ENCODE data around the gene NCOA3.
"Not testable (repeated sequence)": the region's sequence is repeated elsewhere in the genome, so short reads cannot be mapped to it uniquely, and the experiment has no call there.

NCOA3 gene

DNA sequence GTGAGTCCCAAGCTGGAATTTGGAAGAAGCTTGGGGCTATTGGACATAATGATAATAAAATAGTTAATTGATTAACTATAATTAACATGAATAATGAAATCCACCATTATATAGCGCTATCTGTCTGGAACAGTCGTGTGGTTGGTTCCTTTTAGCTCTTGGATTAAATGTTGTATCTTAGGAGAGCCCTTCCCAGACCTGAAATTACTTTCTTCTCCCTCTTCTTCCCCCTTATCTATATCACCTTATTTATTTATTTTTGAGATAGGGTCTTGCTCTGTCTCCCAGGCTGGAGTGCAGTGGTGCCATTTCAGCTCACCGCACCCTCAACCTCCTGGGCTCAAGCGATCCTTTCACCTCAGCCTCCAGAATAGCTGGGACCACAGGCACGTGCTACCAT, 64.6 kb downstream of the NCOA3 start:
- DNase-seq (ENCODE audit: low read depth), result no peak

DNA sequence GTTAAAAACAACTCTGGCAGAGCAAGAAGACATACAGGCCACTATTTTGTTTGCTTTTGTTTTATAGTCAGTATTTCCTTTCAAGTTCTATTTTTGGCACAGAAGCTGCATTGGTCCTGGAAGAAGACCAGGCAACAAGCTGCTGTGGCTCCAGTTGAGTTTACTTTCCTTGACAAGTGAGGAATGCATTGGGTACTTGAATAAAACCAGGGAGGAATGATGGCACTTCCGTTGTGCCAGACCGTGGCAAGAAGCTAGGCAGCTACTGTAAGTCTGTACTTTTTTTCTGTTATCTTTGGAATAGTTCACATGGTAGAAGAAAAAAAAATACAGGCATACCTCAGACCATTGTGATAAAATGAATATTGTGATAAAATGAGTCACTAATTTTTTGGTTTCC, 66.3 kb downstream of the NCOA3 start:
- DNase-seq (ENCODE audit: low read depth), result no peak

DNA sequence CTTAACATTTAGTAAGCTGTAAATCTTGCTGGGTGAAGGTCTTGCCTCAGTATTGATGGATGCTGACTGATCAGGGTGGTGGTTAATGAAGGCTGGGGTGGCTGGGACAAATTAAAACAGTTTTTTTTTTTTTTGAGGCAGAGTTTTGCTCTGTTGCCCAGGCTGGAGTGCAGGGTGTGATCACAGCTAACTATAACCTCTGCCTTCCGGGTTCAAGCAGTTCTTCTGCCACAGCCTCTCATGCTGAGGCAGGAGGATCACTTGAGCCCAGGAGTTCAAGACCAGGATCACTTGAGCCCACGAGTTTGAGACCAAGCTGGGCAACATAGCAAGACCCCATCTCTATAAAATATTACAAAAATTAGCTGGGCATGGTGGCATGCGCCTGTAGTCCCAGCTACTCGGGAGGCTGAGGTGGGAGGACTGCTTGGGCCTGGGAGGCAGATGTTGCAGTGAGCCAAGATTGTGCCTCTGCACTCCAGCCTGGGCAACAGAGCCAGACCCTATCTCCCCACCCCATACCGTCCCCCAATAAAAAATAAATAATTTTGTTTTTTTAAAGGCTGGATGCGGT, 67.2 kb downstream of the NCOA3 start:
- DNase-seq (ENCODE audit: low read depth), result no peak

DNA sequence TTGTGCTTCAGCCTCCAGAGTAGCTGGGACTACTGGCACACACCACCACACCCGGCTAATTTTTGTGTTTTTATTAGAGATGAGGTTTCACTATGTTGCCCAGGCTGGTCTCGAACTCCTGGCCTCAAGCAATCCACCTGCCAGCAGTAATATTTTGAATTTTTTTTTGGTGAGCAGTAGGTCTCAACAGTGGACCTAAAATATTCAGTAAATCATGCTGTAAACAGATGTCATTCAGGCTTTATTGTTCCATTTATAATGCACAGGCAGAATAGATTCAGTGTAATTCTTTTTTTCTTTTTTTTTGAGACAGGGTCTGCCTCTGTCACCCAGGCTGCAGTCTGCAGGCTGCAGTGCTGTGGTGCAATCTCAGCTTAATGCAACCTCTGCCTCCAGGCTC, 69.7 kb downstream of the NCOA3 start:
- DNase-seq (ENCODE audit: low read depth), result no peak

DNA sequence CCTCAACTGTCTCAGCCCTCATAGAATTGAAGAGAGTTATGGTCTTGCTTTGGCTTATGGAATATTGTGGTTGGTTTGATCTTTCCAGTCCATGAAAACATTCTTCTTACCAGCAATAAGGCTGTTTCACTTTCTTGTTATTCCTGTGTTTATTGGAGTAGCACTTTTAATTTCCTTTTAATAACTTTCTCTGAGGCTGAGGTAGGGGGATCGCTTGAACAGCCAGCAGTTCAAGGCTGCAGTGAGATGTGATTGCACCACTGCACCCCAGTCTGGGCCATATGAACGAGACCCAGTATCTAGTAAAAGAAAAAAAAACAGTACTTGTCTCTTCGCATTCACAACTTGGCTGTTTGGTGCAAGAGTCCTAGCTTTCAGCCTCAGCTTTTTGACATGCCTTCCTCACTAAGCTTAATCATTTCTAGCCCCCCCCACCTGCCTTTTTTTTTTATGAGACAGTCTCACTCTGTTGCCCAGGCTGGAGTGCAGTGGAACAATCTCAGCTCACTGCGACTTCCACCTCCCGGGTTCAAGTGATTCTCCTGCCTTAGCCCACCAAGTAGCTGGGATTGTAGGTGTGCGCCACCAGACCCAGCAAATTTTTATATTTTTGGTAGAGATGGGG, 70.5 kb downstream of the NCOA3 start:
- DNase-seq (ENCODE audit: low read depth), result no peak

DNA sequence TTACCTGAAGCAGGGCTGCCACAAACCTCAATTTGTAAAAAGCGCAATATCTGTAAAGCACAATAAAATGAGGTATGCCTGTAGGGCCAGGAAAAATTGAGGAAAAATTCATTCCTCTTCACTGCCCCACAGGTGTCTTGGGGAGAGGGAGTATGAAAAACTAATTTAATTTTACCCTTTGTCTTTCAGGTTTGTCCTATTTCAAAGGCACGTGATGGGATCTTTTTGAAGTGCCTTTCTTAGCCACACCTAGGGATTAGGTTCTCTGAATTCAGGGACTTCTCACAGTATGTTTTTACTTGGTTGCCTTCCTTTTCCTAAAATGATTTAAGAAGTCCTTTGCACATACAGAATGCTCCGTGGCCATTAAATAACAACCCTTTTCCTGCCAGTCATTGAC, 71.9 kb downstream of the NCOA3 start:
- DNase-seq (ENCODE audit: low read depth), result no peak

DNA sequence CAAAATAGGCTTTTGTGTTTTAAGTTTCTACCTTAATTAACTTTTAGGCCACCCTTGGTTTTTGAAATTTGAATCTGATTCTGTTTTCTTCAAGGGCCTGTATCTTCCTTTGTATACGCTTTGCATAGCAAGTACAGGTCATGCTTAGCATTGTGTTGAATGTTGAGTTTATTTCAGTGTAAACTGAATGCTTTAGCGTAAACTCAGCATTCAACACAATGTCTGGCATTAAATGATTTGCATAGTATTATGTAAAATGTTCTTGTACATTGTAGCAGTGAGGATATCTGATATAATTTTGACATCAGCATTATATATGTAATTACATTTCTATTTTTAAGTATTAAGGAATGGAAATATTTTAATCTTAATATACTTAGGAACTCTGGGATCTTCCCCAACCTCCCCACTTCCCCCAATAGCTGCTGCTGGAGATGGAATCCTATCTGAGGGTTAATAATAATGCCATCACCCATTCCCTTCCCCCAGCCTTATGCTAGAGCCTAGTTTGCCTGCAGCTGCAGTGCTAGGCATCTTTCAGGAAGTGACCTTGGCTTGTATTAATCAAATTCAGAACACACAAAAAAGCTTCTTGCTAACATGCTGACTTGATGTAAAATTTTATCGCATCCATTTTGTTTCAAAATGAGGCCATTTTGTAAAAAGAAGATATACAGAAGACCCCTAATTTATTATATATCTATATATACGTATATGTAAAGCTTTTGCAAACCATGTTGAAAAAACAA, 73.1 kb downstream of the NCOA3 start:
- DNase-seq (ENCODE audit: low read depth), result no peak

DNA sequence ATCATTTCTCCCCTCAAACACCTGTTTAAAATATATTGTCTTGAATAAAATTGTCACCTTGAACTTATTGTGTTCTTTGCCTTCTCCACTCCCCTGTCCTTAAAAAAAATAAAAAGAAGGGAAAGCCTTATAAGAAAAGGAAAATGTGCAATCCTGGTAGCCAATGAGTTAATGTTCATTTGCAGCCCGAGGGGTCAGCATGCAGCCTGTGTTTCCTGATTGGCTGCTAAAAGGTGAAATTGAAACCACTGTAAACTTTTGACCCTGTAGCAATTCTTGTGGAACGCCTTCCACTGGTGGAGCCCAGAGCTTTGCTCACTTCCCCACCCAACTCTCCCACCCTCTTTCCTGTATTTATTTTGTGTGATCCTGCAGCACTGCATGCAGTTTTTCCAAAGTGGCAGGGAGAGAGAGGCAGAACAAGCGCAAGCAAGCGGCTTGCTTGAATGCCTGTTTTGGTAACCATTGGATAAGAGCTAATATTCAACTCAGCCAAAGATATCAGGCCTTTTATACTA, 74.9 kb downstream of the NCOA3 start:
- DNase-seq (ENCODE audit: low read depth), result peak; percentile 59

DNA sequence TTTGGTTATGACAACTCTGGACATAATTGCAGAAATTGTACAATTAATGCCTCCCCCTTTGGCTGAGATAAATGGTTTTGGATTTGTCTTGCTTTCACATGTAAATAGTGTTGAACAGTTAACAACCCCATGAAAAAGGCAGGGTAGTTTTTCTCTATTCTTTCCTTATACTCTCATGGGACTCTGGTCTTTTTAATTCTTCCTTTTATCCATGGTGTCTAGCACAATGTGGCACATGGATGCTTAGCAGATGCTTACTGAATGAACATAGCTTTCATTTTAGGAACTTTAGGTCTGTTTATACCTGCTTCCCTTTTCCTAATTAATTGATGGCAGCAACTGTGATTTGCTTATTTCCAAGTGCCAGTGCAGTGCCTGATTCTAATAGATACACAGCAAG, 75.6 kb downstream of the NCOA3 start:
- DNase-seq (ENCODE audit: low read depth), result no peak

DNA sequence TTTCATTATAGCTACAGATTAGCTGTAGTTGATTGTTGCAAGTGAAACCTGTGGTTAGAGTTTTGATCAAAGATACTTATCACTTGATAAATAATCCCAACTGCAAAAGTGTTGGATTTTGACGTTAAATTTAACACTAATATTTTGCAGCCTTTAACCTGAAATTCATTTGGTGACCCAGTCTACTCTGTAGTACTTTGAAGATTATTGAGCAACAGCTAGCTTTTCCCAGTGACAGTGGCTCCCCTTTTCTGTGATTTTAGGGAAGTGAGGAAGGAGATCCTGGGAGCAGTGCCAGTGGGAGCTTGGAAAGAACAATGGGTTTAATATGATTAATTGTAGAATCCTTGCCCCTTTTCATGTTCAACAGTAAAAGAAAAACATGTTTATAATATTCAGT, 76.9 kb downstream of the NCOA3 start:
- no peak for DNase-seq (ENCODE audit: low read depth)

DNA sequence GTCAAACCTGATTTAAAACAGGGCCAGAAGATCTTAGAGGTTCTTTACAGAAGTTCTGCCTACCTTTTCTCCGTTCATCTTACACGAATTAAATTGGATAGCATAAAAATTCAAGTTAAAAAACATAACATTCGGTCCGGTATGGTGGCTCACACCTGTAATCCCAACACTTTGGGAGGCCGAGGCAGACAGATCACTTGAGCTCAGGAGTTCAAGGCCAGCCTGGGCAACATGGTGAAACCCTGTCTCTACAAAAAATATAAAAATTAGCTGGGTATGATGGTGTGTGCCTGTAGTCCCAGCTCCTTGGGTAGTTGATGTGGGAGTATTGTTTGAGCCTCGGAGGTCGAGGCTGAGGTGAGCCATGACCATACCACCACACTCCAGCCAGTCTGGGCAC, 79.0 kb downstream of the NCOA3 start:
- not testable (repeated sequence) for DNase-seq (ENCODE audit: low read depth)

DNA sequence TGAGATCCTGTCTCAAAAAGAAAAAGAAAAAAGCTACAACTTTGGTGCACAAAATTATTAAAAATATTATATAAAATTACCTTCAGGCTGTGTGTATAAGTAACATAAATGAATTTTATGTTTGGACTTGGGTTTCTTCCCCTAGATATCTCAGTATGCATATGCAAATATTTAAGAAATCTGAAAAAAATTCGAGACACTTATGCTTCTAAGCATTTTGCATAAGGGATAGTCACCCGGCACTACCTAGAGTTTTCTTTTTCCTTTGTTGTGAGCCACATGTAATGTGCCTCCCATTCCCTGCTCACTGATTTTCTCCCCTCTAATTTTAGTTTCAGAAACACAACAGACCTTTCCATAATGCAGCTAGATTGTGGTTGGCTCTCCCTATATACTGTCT, 79.4 kb downstream of the NCOA3 start:
- DNase-seq (ENCODE audit: low read depth), result no peak

DNA sequence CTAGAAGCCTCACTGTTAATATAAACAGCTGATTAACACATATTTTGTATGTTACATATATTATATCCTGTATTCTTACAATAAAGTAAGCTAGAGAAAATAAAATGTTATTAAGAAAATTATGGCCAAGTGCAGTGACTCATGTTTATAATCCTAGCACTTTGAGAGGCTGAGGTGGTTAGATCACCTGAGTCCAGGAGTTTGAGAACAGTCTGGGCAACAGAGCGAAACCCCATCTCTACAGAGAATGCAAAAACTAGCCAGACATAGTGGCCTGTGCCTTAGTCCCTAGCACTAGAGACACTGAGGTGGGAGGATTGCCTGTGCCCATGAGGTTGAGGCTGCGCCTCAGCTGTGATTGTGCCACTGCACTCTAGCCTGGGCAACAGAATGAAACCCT, 81.9 kb downstream of the NCOA3 start:
- no peak for DNase-seq (ENCODE audit: low read depth)

DNA sequence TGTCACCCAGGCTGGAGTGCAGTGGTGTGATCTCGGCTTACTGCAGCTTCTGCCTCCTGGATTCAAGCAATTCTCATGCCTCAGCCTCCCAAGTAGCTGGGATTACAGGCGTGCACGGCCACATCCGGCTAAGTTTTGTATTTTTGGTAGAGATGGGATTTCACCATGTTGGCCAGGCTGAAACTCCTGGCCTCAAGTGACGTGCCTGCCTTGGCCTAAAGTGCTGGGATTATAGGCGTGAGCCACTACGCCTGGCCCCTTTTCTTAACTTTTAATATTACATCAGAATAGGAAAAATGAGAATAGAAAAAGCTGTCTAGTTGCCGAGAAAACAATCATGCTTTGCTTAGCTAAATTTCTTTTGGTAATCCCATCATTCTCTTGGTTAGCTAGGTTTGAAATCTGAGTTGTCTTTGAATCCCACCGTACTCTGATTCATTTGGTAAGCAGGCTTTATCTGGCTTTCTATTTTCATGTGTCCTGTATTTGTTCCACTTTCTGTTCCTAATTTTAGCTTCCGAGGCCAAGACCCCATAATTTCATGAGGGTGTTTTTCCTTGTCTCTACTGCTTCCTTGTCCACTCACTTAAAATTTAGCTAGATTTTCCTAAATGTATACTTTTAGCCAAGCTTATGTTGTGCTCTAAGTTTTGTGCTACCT, 83.5 kb downstream of the NCOA3 start:
- DNase-seq (ENCODE audit: low read depth), result no peak

DNA sequence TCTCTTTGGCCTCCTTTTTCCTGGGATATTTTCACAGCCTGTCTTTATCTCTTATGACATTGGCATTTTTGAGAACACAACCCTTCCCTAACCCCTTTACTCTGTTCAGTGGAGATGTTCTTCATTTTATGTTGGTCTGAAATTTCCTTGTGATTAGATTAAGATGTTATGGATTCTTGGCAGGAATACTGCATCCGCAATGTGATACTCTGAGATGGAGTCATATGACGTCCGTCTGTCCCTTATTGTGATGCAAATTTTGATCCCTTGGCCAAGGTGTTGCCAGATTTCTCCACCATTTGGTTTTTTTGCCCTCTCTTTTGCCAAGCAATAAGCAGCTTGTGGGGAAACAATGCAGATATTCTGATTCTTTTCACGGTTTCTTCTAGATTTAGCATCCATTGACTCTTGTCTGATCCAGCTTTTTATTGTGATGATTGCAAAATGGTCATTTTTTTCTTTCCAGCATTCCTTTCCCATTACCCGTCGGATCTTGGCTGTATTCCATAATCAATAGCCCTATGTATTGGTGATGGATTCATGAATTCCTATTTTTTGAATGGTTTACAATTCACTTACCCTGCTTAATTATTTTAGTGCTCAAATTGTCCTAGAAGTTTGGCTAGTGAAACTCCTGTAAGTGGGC, 85.1 kb downstream of the NCOA3 start:
- peak; percentile 51 for DNase-seq (ENCODE audit: low read depth)

DNA sequence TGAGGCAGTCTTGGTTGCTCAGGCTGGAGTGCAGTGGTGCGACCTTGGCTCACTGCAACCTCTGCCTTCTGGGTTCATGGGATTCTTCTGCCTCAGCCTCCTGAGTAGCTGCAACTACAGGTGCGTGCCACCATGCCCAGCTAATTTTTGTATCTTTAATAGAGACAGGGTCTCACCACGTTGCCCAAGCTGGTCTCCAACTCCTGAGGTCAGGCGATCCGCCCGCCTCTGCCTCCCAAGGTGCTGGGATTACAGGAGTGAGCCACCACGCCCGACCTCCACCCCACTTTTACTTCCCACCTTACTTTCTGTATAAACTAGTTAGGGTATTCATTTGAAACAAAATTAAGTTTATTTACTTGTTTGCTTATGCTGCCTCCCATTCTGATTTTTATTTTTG, 86.5 kb downstream of the NCOA3 start:
- no peak for DNase-seq (ENCODE audit: low read depth)

DNA sequence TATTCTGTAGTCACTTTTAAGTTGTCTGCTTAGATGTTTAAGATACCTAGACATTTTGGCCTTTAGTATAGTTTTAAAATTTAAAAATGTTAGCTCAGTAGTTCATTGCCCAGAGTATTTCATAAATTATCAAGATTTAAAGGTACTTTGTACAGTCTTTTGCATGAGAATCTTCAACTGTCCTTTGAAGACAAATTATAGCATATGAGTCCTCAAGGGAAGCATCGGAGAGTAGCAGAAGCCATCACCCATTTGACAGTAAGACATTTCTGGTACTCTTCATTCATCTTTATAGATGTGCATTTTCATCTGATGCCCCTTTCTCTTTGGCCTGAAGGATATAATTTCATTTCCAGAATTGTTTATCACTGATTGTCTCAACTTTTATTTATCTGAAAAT, 89.5 kb downstream of the NCOA3 start:
- DNase-seq (ENCODE audit: low read depth), result no peak

DNA sequence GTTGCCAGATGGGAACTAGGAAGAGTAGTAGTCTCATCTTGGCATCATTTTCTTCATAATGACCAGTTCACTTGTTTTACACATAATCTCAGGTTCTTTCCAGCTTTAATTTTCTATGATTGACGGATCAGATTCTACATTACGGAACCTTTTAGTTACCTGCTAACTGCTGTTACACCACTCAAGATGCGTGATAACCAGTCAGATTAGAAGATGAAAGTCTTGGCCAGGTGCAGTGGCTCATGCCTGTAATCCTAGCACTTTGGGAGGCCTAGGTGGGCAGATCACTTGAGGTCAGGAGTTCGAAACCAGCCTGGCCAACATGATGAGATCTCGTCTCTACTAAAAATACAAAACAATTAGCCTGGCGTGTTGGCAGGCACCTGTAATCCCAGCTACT, 92.5 kb downstream of the NCOA3 start:
- no peak for DNase-seq (ENCODE audit: low read depth)

DNA sequence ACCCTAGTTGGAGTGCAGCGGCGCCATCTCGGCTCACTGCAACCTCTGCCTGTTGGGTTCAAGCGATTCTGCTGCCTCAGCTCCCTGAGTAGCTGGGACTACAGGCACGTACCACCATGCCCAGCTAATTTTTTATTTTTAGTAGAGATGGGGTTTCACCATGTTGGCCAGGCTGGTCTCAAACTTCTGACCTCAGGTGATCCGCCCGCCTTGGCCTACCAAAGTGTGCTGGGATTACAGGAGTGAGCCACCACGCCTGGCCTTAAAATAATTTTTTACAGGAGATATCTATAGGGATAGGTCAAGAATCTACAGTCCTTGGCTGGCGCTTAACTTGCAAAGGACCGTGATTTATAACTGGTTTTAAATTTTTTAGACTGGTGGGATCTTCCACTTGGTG, 93.5 kb downstream of the NCOA3 start:
- not testable (repeated sequence) for DNase-seq (ENCODE audit: low read depth)

DNA sequence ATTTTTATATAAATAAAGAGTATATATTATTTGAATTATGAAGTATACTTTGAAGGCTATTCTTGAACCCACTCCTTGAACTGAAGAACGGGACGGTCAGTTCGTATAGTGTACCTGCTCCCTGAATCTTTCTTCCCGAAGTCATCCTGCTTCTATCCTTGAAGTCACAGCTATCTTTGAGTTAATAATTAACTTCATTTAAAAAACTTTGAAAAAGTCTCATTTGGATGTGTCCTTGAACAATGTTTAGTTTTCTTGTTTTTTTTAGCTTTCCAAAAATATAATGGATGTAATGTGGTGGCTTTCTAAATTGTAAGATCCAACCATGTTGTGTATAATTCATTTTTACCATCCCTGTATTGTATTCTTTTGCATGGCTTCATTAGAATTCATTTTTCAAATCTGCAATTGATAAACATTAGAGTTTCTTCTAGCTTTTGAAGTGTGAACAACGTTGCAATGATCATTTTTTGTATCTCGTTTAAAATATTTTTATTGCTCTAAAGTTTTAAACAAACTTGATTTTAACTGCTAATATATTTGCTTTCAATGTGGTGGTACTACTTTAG, 94.4 kb downstream of the NCOA3 start:
- DNase-seq (ENCODE audit: low read depth), result no peak

DNA sequence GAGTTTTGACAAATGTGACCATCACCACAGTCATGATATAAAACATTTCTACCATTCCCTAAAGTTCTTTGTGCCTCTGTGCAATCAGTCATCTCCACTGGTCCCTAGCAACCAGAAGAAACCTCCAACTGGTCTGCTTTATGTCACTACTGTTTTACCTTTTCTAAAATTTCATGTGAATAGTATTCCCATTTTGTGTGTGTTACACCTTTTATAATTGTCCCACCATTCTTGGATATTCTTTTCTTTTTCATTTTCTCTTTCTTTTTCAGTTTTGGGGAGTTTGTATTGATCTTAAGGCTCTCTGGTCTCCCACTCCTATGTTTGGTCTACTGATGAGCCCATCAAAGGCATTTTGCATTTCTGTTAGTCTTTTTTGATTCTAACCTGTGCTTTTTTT, 95.4 kb downstream of the NCOA3 start:
- DNase-seq (ENCODE audit: low read depth), result no peak

Data from fibroblast of the conjunctiva (primary cell).